Upper lobe of left lung (tissue), 4 donors: Measurements from ENCODE around the gene FLT3LG.

Source experiments
- EP300 ChIP-seq, 4 donors: sonication (generic); formaldehyde crosslinking; IDR thresholded peaks; one replicate each; pipeline ENCODE4 v1.5.1; 2017; ENCODE audit warnings: antibody characterized with exemption in 4 of 4, control low read depth in 2 of 4
- POLR2A ChIP-seq, 4 donors: fragments of 450-650 bp; IDR thresholded peaks; one replicate each; pipeline ENCODE4 v1.5.1; 2016 to 2017; ENCODE audit warnings: antibody characterized with exemption in 4 of 4, mild to moderate bottlenecking in 2 of 4
- POLR2AphosphoS5 ChIP-seq, 2 donors: sonication (generic); formaldehyde crosslinking; IDR thresholded peaks; one replicate each; pipeline ENCODE4 v1.5.1; 2017; ENCODE audit warnings: antibody characterized with exemption in 2 of 2
- TF ChIP-seq, protein P1 (sequence below), 6 experiments: fragments of 450-650 bp in 4 of 6; fragments of 200-600 bp in 2 of 6; sonication (generic) in 2 of 6; IDR thresholded peaks; one replicate each; pipeline ENCODE4 v1.5.1; 2016 to 2019; ENCODE audit warnings: antibody characterized with exemption in 6 of 6

DNA sequence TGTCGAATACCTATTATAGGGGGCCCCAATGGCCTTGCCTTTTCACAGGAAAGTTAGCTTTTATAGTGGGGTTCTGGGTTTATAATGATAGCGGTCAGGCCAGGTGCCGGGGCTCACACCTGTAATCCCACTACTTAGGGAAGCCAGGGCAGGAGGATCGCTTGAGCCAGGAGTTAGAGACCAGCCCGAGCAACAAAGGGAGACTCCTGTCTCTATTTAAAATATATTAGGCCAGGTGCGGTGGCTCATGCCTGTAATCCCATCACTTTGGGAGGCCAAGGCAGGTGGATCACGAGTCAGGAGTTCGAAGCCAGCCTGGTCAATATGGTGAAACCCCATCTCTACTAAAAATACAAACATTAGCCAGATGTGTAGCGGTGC, 29.6 kb downstream of the FLT3LG start:
- TF ChIP-seq POLR2A (IDR thresholded peaks at IDR 0.05) (no peak), EP300 (IDR thresholded peaks at IDR 0.05) (no peak), POLR2AphosphoS5 (IDR thresholded peaks at IDR 0.05) (no peak)
- TF ChIP-seq, protein P1, sequence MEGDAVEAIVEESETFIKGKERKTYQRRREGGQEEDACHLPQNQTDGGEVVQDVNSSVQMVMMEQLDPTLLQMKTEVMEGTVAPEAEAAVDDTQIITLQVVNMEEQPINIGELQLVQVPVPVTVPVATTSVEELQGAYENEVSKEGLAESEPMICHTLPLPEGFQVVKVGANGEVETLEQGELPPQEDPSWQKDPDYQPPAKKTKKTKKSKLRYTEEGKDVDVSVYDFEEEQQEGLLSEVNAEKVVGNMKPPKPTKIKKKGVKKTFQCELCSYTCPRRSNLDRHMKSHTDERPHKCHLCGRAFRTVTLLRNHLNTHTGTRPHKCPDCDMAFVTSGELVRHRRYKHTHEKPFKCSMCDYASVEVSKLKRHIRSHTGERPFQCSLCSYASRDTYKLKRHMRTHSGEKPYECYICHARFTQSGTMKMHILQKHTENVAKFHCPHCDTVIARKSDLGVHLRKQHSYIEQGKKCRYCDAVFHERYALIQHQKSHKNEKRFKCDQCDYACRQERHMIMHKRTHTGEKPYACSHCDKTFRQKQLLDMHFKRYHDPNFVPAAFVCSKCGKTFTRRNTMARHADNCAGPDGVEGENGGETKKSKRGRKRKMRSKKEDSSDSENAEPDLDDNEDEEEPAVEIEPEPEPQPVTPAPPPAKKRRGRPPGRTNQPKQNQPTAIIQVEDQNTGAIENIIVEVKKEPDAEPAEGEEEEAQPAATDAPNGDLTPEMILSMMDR (IDR thresholded peaks at IDR 0.05), result no peak
